Measurements from ENCODE around the gene RBM33. TPM values are rescaled to one million over a fixed set of nuclear protein-coding genes. Genes with fewer than 3 reads are reported as not detected.
A peak's percentile ranks its signal among the peaks of the same experiment; 100 is the strongest.

Gene RBM33
- total RNA-seq, 2 donors from 2014 or later: 86.8 to 87.1 TPM

DNA sequence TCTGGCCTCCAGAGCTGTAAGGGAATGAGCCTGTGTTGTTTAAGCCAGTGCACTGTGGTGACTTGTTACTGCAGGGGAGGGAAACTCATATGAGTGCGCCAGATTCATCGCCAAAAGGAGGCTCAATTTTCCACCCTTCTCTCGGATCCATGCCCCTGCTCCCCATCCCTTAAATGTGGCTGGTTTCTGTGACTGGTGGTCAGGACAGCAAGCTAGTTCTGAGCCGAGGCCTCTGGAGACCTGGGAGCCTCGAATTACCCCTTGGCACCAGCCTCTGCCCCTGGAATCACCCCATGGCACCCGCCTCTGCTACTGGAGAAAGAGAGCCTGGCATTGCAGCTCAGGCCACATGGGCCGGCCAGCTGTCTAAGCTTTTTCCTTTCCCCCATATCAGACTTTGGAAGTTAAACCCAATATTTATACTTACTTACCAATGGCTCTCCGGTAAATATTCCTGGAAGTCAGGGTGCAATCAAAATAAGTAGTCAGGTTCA is 39.9 kb upstream of the RBM33 start:
- Histone ChIP-seq H3K9me3 (ENCODE audit: control insufficient read depth, low read length) (no peaks in the 10 kb centered on the region), H3K9ac (ENCODE audit: extremely low read depth, low read length, poor library complexity, severe bottlenecking) (no peak overlapping the region), H3K36me3 (ENCODE audit: control insufficient read depth, insufficient read depth, low read length) (no peaks in the 10 kb centered on the region), H3K27me3 (ENCODE audit: control insufficient read depth, insufficient read depth, low read length, poor library complexity, severe bottlenecking) (no peaks in the 10 kb centered on the region), H3K4me3 (ENCODE audit: low read length) (no peak overlapping the region), H3K27ac (ENCODE audit: low read depth, low read length) (no peak overlapping the region), H3K4me1 (ENCODE audit: control insufficient read depth, insufficient read depth, low read length) (no peaks in the 10 kb centered on the region)
- TF ChIP-seq, protein P1, sequence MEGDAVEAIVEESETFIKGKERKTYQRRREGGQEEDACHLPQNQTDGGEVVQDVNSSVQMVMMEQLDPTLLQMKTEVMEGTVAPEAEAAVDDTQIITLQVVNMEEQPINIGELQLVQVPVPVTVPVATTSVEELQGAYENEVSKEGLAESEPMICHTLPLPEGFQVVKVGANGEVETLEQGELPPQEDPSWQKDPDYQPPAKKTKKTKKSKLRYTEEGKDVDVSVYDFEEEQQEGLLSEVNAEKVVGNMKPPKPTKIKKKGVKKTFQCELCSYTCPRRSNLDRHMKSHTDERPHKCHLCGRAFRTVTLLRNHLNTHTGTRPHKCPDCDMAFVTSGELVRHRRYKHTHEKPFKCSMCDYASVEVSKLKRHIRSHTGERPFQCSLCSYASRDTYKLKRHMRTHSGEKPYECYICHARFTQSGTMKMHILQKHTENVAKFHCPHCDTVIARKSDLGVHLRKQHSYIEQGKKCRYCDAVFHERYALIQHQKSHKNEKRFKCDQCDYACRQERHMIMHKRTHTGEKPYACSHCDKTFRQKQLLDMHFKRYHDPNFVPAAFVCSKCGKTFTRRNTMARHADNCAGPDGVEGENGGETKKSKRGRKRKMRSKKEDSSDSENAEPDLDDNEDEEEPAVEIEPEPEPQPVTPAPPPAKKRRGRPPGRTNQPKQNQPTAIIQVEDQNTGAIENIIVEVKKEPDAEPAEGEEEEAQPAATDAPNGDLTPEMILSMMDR (conservative IDR thresholded peaks at IDR 0.05): no peak
- no peak for DNase-seq
- Mint-ChIP-seq H3K4me3 (no peak overlapping the region), H3K9me3 (peaks cover 2% of the 10 kb centered on the region), H3K4me1 (no peaks in the 10 kb centered on the region), H3K27me3 (ENCODE audit: insufficient read depth) (peaks cover 11% of the 10 kb centered on the region), H3K36me3 (ENCODE audit: low read depth) (no peaks in the 10 kb centered on the region), H3K27ac (no peak overlapping the region)
- 92 to 94% methylated on average over 5 to 7 of the region's 8 CpGs for WGBS, 2 experiments (ENCODE audit: insufficient coverage in 1 of 2, insufficient read length in 1 of 2)

DNA sequence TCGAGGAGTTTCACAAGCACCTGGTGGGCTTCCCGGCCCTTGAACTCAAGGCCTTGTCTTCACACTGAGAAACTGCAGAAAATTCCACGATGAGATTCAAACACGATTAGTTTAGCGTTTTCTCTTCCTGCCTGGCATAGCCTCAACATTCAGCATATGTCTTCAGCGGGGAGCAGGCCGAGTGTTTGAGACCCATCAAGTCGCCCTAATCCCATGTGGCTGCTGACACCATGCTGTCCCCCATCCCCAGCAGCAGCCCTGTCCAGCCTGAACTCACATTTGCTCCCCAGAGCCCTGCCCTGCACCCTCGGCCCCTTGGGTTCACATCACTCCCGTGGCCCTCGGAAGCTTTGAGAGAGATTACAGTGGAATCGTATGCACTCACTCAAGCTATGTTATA is 35.3 kb upstream of the RBM33 start:
- peaks cover 2% of the 10 kb centered on the region for H3K9me3 Mint-ChIP-seq
- TF ChIP-seq, protein P1 (conservative IDR thresholded peaks at IDR 0.05): no peak
- no peaks in the 10 kb centered on the region for H3K9me3 ChIP-seq (ENCODE audit: control insufficient read depth, low read length)
- no peak for DNase-seq
- H3K4me1 Mint-ChIP-seq: peaks cover 7% of the 10 kb centered on the region
- H3K27ac Mint-ChIP-seq: no peak overlapping the region
- H3K4me3 Mint-ChIP-seq: no peak overlapping the region
- H3K27me3 Mint-ChIP-seq (ENCODE audit: insufficient read depth): peaks cover 10% of the 10 kb centered on the region
- WGBS, 2 experiments (ENCODE audit: insufficient coverage in 1 of 2, insufficient read length in 1 of 2): 85 to 90% methylated on average over 6 to 11 of the region's 12 CpGs
- no peaks in the 10 kb centered on the region for H3K36me3 Mint-ChIP-seq (ENCODE audit: low read depth)
- H3K27ac ChIP-seq (ENCODE audit: low read depth, low read length): no peak overlapping the region
- no peak overlapping the region for H3K4me3 ChIP-seq (ENCODE audit: low read length)
- H3K4me1 ChIP-seq (ENCODE audit: control insufficient read depth, insufficient read depth, low read length): no peaks in the 10 kb centered on the region
- no peaks in the 10 kb centered on the region for H3K27me3 ChIP-seq (ENCODE audit: control insufficient read depth, insufficient read depth, low read length, poor library complexity, severe bottlenecking)
- no peaks in the 10 kb centered on the region for H3K36me3 ChIP-seq (ENCODE audit: control insufficient read depth, insufficient read depth, low read length)
- no peak overlapping the region for H3K9ac ChIP-seq (ENCODE audit: extremely low read depth, low read length, poor library complexity, severe bottlenecking)

DNA sequence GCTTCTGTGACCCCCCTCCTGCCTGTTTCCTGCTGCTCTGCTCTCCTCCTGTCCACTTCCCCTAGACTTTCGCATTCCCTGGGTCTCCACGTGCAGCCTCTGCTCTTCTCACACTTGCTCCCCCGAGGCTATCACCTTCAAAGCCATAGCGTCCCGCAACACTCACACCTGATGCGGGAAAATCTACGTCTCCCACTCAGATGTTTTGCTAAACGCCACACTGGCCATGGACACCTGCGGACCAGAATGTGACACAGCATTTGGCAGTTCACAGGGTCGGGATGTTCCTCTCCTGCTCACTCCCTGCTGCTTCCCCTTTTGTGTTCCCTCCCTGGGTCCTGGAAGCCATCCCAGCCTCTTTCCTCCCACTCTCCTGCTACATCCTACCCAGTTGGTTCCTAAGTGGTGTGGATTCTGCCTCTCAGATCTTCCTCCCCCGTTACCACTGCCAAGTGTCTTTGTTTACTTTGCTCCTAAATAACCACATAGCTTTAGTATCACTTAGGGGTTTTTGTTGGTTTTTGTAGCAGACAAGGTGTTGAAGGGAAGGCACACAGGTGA is 33.7 kb upstream of the RBM33 start:
- no peak overlapping the region for H3K27ac ChIP-seq (ENCODE audit: low read depth, low read length)
- peaks cover 12% of the 10 kb centered on the region for H3K27me3 Mint-ChIP-seq (ENCODE audit: insufficient read depth)
- peaks cover 13% of the 10 kb centered on the region for H3K9me3 Mint-ChIP-seq
- peaks cover 8% of the 10 kb centered on the region for H3K36me3 Mint-ChIP-seq (ENCODE audit: low read depth)
- H3K9me3 ChIP-seq (ENCODE audit: control insufficient read depth, low read length): peaks cover 8% of the 10 kb centered on the region
- DNase-seq: peak; percentile 76
- no peak overlapping the region for H3K4me3 Mint-ChIP-seq
- no peaks in the 10 kb centered on the region for H3K36me3 ChIP-seq (ENCODE audit: control insufficient read depth, insufficient read depth, low read length)
- no peaks in the 10 kb centered on the region for H3K27me3 ChIP-seq (ENCODE audit: control insufficient read depth, insufficient read depth, low read length, poor library complexity, severe bottlenecking)
- no peak overlapping the region for H3K9ac ChIP-seq (ENCODE audit: extremely low read depth, low read length, poor library complexity, severe bottlenecking)
- TF ChIP-seq, protein P1 (conservative IDR thresholded peaks at IDR 0.05): no peak
- no peak overlapping the region for H3K4me3 ChIP-seq (ENCODE audit: low read length)
- peaks cover 7% of the 10 kb centered on the region for H3K4me1 Mint-ChIP-seq
- 79 to 84% methylated on average over 8 to 11 of the region's 11 CpGs for WGBS, 2 experiments (ENCODE audit: insufficient coverage in 1 of 2, insufficient read length in 1 of 2)
- no peaks in the 10 kb centered on the region for H3K4me1 ChIP-seq (ENCODE audit: control insufficient read depth, insufficient read depth, low read length)
- no peak overlapping the region for H3K27ac Mint-ChIP-seq
